GM19239 (cell line): Measurements from ENCODE around the gene ABCC9.
"Not testable (repeated sequence)": the region's sequence is repeated elsewhere in the genome, so short reads cannot be mapped to it uniquely, and the experiment has no call there.

ENCODE experiments used
- DNase-seq: peaks from one replicate; pipeline ENCODE4 v3.0.0; 2011; ENCODE audit warnings: low spot score; ENCODE audit not compliant: insufficient read length
- FAIRE-seq: peaks from 2 replicates; lab custom pipeline; 2011; peaks lifted over from hg19 to GRCh38; lab: Jason Lieb, UNC

Gene ABCC9

GRCh38 chr12:21825886-21826617 lies 115.2 kb downstream of the ABCC9 start:
- FAIRE-seq (no peak), DNase-seq (no peak)

- no peak for FAIRE-seq
- no peak for DNase-seq
These were observed 117.6 kb downstream of the ABCC9 start for GRCh38 chr12:21823581-21823980.

GRCh38 chr12:21819678-21820077 lies 121.5 kb downstream of the ABCC9 start:
- FAIRE-seq (no peak), DNase-seq (no peak)

- DNase-seq = no peak
- FAIRE-seq = no peak
These were observed 122.0 kb downstream of the ABCC9 start for GRCh38 chr12:21819236-21819635.

- DNase-seq (no peak), FAIRE-seq (no peak)
These were observed 122.6 kb downstream of the ABCC9 start for GRCh38 chr12:21818627-21819026.

GRCh38 chr12:21815306-21816062 lies 125.7 kb downstream of the ABCC9 start:
- FAIRE-seq (no peak), DNase-seq (no peak)

GRCh38 chr12:21814814-21815213 lies 126.4 kb downstream of the ABCC9 start:
- no peak for FAIRE-seq

GRCh38 chr12:21814327-21814726 lies 126.9 kb downstream of the ABCC9 start:
- DNase-seq = no peak
- no peak for FAIRE-seq

More at GRCh38 chr12:21814814-21815213, 126.4 kb downstream of the ABCC9 start:
- DNase-seq = no peak

GRCh38 chr12:21813751-21814150 lies 127.5 kb downstream of the ABCC9 start:
- FAIRE-seq (no peak), DNase-seq (no peak)

- no peak for DNase-seq
- FAIRE-seq = no peak
These were observed 128.1 kb downstream of the ABCC9 start for GRCh38 chr12:21813125-21813524.

- not testable (repeated sequence) for FAIRE-seq, DNase-seq
These were observed 128.9 kb downstream of the ABCC9 start for GRCh38 chr12:21812340-21812739.

GRCh38 chr12:21809100-21809499 lies 132.1 kb downstream of the ABCC9 start:
- FAIRE-seq (no peak), DNase-seq (no peak)

- FAIRE-seq (no peak), DNase-seq (no peak)
These were observed 135.0 kb downstream of the ABCC9 start for GRCh38 chr12:21806255-21806654.

- no peak for FAIRE-seq
These were observed 139.5 kb downstream of the ABCC9 start for GRCh38 chr12:21801522-21802288.

GRCh38 chr12:21800011-21800410 lies 141.2 kb downstream of the ABCC9 start:
- FAIRE-seq = no peak
- DNase-seq = no peak

More at GRCh38 chr12:21801522-21802288, 139.5 kb downstream of the ABCC9 start:
- no peak for DNase-seq

- FAIRE-seq = no peak
- no peak for DNase-seq
These were observed 143.7 kb downstream of the ABCC9 start for GRCh38 chr12:21797539-21797938.

- FAIRE-seq = no peak
- DNase-seq = no peak
These were observed 145.4 kb downstream of the ABCC9 start for GRCh38 chr12:21795648-21796328.

- not testable (repeated sequence) for DNase-seq, FAIRE-seq
These were observed 146.2 kb downstream of the ABCC9 start for GRCh38 chr12:21794807-21795595.

GRCh38 chr12:21789687-21790086 lies 151.5 kb downstream of the ABCC9 start:
- FAIRE-seq = not testable (repeated sequence)

More at GRCh38 chr12:21789687-21790086, 151.5 kb downstream of the ABCC9 start:
- DNase-seq = not testable (repeated sequence)
